HL-60 (cell line): ENCODE data around the gene SGPP2.

Experiments
- GABPA ChIP-seq: IDR thresholded peaks from 2 replicates; pipeline ENCODE4 v1.6.1; 2012; ENCODE audit warnings: low read depth
- POLR2AphosphoS5 ChIP-seq: IDR thresholded peaks from 2 replicates; pipeline ENCODE4 v1.6.1; 2012; ENCODE audit warnings: low read depth
- REST ChIP-seq: IDR thresholded peaks from 2 replicates; pipeline ENCODE4 v1.6.1; 2012; ENCODE audit warnings: low read depth; ENCODE audit not compliant: insufficient replicate concordance
- SPI1 ChIP-seq: IDR thresholded peaks from 2 replicates; pipeline ENCODE4 v1.6.1; 2012; ENCODE audit warnings: low read depth, mild to moderate bottlenecking, borderline replicate concordance
- TF ChIP-seq, protein P1 (sequence below): IDR thresholded peaks from one replicate; pipeline ENCODE4 v1.5.1; 2011; ENCODE audit warnings: low read length, control low read depth, inconsistent platforms; ENCODE audit not compliant: insufficient read depth

DNA sequence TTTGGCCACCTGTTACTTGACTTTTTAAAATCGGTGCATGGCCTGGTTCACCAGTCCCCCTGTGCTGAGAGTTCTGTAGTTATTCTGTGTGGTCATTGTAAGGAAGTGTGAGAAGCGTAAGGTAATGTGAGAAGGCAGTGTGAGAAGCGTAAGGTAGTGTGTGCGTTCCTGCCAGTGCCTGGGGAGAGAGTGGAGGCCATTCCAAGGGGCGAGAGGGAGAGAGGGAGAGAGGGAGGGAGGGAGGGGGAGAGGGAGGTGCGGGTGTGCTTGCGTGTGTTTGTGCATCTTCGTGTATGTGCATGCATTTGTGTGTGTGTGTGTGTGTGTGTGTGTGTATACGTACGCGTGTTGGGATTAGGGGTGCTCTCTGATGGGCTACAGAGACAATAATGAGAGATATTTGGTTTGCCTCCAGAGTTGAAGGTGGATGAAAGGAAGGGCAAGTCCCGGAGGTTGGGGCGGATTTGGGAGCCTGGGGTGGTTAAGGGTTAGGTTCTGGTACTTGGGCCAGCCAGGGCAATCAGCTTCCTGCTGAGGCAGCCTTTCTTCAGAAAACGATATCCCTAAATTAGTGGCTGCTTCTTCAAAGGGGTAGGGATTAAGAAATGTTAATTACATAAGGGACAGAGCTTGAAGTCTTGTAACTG is 53.7 kb downstream of the SGPP2 start:
- no peak for TF ChIP-seq REST
- TF ChIP-seq, protein P1, sequence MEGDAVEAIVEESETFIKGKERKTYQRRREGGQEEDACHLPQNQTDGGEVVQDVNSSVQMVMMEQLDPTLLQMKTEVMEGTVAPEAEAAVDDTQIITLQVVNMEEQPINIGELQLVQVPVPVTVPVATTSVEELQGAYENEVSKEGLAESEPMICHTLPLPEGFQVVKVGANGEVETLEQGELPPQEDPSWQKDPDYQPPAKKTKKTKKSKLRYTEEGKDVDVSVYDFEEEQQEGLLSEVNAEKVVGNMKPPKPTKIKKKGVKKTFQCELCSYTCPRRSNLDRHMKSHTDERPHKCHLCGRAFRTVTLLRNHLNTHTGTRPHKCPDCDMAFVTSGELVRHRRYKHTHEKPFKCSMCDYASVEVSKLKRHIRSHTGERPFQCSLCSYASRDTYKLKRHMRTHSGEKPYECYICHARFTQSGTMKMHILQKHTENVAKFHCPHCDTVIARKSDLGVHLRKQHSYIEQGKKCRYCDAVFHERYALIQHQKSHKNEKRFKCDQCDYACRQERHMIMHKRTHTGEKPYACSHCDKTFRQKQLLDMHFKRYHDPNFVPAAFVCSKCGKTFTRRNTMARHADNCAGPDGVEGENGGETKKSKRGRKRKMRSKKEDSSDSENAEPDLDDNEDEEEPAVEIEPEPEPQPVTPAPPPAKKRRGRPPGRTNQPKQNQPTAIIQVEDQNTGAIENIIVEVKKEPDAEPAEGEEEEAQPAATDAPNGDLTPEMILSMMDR = no peak
- TF ChIP-seq GABPA = no peak
- no peak for TF ChIP-seq POLR2AphosphoS5
- TF ChIP-seq SPI1 = no peak
